HCEC 1CT (cell line): ENCODE measurements around the gene CFHR3.
A peak's percentile ranks its signal among the peaks of the same experiment; 100 is the strongest.
"Not testable (repeated sequence)": the region's sequence is repeated elsewhere in the genome, so short reads cannot be mapped to it uniquely, and the experiment has no call there.

Experiments used
- DNase-seq: peaks from one replicate; pipeline ENCODE4 v3.0.0-alpha.2; 2017

The CFHR3 gene

DNA sequence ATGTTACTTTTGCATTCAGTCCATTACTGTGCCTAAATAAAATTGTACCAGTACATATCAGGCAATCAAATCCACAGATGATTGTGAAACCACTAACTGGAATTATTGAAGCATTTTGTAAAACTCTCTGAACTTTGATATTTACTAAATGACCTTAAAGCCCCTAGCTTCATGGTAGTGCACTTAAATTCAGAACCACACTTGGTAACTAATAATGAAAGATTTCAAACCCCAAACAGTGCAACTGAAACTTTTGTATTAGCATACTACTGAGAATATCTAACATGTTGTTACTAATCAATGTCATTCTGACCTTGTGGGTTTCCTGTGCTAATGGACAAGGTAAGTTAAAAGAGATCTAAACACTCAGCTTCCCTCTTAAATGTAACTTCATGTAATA lies at the start of gene CFHR3:
Gene CFHR3 (plus strand): TSS at position 238 of the 400 bp plus-strand sequence. CDS start 47 bp downstream, at position 285.
- no peak for DNase-seq

DNA sequence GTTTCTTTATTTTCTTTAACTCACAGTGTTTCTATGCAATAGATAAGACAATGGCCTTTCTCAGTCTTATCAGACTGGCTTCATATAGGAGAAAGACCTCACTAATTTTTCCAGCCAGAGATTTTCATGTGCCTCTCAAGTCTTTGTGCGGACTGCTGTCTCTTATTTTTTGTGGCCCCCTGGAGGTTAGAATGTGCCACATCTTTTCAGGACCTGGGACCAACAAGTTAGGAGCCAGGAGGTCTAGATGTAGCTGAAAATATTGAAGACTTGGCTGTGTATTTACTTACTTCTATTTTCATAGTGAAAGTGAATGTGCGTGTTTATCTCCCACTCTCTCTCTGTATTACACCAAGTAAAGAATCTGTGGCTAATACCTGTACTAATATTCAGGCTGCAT lies 42.1 kb upstream of the CFHR3 start:
- DNase-seq, result no peak

DNA sequence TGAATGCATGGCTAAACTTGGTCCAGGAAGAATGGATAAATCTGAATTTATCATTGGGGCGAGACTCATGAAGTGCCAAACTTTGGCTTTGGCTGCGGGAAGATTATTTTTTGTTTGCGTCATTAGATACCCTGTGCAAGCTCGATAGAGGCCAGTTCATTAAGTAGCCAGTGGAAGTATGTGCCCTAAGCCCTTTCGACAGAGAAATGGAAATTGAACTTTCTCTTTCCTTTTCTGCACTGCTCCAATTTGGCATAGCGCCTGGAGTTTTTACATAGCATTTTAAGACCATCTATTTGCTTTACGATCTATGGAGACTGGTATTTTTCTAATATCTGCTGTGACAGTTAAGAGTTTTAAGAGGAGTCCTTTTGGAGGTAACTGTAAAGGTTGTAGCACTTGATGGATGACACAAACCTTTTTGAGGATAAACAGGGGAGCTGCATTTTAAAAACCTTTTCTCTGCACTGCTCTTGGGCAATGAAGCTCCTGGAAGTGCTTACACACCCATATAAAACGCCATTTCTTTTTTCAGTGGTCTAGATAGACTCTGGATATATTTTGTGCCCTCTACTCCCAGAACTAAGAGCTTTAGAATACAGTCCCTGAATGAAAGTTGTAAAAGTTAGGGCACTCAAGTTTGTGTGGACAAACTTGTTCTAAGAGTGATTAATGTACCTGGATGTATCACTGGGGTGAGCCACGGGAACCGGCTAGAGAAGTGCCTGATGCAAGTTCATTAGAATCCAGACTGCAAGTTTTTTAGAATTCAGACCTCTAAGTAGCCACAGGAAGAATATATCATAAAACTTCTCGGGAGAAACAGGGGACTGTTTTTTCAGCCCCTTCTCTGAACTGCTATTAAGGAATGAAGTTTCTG lies 41.3 kb upstream of the CFHR3 start:
- DNase-seq, result no peak

DNA sequence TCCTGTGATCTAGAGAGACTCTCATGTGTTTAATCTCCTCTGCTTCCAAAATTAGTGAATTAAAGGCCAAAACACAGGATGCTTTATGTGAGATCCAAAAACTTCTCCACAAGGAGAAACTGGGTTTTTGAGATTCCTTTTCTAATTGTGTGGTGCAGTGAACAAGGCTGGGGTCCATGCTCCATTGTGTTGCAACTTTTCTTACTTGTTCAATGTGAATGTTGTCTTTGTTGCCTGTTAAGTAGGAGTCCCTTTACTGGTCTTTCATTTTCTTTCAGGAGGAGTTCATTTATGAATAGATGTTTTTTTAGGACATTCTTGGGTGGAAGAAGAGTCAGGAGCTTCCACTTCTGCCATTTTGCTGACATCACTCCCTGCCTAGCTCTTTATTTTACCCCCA lies 40.6 kb upstream of the CFHR3 start:
- DNase-seq, result no peak

DNA sequence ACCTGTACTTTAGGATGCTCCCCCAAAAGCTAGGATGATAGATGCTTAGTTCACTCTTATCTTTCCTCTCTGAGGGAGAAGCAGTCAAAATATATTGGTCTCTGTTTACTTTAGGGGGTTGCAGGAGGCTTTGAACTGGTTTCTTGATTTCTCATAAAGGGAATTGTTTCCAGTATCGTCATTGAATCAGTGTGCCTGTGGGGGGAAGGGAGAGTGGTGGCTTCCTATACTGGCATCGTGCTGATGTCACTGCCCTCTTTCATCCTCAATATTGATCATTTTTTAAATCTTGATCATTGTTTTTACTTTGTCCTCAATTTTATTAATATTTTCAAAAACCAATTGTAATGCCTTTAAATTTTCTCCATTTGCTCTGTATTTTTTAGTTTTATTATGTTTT lies 40.2 kb upstream of the CFHR3 start:
- DNase-seq, result no peak

DNA sequence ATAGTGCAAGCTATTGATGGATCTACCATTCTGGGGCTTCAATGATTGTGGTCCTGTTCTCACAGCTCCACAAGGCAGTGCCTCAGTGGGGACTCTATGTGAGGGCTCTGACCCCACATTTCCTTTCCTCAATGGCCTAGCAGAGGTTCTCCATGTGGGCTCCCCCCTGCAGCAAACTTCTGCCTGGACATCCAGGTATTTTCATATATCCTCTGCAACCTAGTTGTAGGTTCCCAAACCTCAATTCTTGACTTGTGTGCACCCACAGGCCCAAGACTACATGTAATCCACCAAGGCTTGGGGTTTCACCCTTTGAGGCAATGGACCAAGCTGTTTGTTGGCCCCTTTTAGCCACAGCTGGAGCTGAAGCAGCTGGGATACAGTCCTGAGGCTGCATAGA lies 35.9 kb upstream of the CFHR3 start:
- DNase-seq, result no peak

DNA sequence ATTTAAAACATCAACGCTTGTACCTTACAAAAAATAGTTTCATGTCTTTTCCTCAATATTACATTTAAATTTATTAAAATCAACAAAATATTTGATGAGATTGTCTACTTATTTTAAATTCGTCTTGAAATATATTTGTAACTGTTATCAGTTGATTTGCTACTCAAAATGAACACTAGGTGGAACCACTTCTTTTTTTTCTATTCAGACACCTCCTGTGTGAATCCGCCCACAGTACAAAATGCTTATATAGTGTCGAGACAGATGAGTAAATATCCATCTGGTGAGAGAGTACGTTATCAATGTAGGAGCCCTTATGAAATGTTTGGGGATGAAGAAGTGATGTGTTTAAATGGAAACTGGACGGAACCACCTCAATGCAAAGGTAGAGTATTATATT lies 31.4 kb upstream of the CFHR3 start:
- DNase-seq, result peak; percentile 25

DNA sequence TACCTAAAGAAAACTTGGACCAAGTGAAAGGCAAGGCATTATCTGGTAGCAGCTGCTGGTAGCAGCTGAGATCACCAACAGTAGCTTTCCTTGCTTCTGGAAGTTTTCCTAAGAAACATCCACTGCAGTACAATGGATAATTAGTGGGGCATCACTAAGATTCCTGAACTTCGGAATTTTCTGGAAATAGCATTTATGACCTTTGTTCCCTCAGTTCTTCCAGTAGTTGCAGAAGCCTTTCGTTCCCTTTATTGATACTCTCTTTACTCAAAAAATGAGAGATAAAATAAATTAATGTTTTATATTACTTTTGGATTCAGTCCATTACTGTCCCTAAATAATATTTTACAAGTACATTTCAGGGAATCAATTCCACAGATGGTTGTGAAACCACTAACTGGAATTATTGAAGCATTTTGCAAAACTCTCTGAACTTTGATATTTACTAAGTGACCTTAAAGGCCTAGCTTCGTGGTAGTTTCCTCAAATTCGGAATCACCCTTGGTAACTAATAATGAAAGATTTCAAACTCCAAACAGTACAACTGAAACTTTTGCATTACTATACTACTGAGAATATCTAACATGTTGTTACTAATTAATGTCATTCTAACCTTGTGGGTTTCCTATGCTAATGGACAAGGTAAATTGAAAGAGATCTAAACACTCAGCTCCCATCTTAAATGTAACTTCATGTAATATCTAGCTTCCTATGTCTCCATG lies 9.5 kb upstream of the CFHR3 start:
- DNase-seq, result not testable (repeated sequence)

DNA sequence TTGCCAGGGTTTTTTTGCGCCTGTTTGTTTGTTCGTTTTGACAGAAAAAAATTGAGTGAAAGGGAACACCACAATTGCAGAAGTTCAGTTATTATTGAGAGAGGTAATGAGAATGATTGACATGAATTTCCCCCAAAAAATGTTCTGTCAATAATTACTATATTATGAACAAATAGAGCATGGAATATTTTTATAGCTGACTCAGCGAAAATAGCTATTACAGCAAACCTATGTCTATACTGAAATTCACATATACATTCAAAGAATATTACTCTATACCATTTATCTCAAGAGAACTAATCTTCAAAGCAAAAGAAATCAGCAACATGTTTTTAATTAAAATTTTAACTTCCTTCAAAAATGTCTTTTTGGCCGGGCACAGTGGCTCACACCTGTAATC lies 4.8 kb upstream of the CFHR3 start:
- not testable (repeated sequence) for DNase-seq

DNA sequence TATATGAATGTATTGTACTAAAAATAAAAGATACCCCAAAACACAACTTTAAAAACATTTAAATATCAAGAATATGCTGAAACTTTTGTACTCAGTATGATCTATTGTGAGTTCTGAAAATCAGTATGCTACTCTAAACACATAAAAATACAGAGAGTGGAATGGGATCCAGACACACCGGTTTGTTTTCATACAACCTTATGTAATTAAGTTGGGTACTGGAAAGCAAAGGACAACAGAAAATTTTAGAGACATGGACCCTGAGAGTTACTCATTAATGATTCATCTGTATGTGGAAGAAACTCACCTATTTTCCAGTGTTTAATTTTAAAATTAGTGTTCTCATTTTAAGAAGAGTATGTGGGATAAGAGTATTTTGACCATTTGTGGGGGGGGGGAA lies 927 bp upstream of the CFHR3 start:
- no peak for DNase-seq

DNA sequence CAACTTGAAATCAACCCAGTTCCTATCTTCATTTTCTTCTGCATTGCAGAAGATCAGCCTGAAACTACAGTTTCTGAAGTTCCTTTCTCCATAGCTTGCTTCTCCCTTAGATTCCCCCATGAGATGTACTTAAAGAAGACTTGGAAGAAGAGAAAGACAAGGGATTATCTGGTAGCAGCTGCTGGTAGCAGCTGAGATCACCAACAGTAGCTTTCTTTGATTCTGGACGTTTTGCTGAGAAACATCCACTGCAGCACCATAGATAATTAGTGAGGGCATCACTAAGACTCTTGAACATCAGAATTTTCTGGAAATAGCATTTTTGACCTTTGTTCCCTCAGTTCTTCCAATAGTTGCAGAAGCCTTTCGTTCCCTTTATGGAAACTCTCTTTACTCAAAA lies 465 bp upstream of the CFHR3 start:
- DNase-seq, result no peak

DNA sequence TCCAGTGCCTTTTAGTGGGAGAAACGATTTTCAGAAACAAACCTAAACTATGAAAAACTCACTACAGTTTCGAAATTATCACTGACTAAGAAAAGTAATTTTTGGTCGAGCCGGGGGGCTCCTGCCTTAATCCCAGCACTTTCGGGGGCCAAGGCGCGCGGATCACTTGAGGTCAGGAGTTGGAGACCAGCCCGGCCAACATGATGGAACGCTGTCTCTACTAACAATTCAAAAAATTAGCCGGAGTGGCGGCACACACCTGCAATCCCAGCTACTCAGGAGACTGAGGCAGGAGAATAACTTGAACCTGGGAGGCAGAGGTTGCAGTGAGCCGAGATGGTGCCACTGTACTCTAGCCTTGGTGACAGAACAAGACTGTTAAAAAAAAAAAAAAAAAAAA lies 3.0 kb downstream of the CFHR3 start:
- no peak for DNase-seq

DNA sequence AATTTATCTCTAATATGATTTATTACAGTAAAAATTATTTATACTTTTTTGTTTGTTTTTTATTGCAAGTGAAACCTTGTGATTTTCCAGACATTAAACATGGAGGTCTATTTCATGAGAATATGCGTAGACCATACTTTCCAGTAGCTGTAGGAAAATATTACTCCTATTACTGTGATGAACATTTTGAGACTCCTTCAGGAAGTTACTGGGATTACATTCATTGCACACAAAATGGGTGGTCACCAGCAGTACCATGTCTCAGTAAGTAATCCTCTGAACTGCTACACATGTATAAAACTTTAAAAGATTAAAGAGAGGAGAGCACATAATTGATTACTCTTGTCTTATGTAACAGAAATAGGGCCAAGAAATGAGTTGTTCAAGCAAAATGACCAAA lies 4.5 kb downstream of the CFHR3 start:
- DNase-seq, result no peak

DNA sequence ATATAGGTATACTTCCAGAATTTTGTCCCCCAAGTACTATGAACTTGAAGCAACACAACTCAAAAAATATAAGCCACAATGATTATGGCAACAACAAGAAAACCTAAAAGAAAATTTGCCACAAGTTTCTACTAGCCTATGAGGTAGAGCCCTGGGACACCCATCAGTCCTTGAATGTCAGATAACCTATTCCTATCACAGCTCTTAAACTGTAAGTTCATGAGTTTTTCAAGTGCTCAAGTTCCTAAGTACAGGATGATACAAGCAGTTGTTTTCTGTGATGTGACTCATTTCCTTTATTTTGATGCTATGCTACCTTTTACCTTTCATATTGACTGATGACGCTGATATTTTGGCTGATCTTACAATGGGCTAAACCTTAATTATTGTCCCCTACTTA lies 16.6 kb downstream of the CFHR3 start:
- not testable (repeated sequence) for DNase-seq

DNA sequence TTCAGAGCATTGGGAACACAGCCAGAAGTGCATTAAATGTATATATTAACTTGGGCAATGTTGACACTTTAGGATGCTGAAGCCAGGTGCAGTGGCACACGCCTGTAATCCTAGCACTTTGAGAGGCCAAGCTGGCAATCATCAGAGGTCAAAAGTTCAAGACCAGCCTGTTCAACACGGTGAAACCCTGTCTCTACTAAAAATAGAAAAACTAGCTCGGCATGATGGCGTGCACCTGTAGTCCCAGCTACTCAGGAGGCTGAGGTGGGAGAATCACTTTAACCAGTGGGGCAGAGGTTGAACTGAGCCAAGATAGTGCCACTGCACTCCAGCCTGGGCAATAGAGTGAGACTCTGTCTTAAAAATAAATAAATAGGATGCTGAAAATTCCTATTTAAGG lies 19.5 kb downstream of the CFHR3 start:
- not testable (repeated sequence) for DNase-seq

DNA sequence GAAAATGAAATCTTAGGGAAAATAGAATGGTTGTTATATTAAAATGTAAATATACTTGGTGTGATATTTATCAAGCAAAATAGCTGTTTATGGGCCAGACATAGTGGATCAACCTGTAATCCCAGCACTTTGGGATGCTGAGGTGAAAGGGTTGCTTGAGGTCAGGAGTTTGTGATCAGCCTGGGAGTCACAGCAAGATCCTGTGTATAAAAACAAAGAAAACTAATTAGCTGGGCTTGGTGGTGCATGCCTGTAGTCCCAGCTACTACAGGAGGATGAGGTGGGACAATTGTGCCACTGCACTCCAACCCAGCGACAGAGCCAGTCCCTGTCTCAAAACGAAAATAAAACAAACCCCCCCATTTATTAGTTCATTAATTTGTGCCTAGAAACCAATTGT lies 23.3 kb downstream of the CFHR3 start:
- no peak for DNase-seq

DNA sequence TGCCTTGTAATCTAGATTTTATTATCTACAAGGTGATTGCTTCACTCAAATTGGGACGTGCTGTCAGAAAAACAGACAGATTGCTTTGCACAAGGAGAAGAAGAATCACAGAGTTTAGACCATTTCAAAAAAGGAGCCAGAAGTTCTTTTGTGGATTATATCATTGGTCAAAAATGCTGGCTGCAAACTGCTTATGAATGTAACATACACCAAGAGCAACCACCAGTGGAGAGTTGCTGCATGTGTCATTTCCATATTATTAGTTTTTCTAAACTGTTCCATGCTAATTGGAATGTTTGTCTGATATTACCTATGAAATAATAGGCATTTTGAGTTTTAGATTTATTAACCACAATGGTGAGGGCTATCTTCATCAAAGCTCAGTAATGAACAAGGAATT lies 27.3 kb downstream of the CFHR3 start:
- not testable (repeated sequence) for DNase-seq

DNA sequence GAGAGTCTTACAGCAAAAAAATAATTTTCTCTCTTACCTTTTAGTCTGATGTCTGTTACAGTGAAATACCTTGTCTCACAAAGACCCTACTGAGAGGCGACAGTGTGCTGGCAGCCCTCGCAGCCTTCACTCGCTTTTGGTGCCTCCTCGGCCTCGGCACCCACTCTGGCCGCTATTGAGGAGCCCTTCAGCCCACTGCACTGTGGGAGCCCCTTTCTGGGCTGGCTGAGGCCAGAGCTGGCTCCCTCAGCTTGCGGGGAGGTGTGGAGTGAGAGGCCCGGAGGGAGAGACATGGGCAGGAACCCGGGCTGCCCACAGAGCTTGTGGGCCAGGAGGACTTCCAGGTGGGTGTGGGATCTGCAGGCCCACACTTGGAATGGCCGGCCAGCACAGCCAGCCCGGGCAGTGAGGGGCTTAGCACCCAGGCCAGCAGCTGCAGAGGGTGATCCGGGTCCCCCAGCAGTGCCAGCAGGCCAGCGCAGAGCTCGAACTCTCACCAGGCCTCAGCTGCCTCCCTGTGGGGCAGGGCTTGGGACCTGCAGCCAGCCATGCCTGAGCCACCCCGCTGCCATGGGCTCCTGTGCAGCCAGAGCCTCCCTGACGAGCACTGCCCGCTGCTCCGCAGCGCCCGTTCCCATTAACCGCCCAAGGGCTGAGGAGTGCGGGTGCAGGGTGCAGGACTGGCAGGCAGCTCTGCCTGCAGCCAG lies 34.0 kb downstream of the CFHR3 start:
- DNase-seq, result no peak

DNA sequence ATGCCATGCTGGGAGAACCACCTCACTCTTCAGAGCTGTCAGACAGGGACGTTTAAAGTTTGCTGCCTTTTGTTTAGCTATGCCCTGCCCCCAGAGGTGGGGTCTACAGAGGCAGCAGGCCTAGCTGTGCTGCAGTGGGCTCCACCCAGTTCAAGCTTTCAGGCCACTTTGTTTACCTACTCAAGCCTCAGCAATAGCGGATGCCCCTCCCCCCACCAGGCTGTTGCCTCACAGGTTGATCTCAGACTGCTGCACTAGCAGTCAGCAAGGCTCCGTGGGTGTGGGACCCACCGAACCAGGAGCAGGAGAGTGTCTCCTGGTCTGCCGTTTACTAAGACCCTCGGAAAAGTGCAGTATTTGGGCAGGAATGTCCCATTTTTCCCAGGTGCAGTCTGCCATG lies 42.8 kb downstream of the CFHR3 start:
- DNase-seq, result not testable (repeated sequence)

DNA sequence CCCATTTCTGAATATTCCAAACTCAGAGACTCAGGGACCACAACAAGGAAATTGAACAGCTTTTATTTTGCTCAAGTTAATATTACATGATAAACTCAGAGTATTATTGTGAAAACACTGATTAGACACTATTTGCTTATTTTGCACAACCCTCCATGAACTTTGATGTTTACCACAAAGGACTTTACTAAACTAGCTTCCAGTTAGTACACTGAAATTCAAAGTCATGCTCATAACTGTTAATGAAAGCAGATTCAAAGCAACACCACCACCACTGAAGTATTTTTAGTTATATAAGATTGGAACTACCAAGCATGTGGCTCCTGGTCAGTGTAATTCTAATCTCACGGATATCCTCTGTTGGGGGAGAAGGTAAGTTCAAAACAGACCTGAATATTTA lies 44.9 kb downstream of the CFHR3 start, which contains the start of gene CFHR1:
Gene CFHR1 (plus strand): TSS at position 201 of the 400 bp plus-strand sequence. CDS start 114 bp downstream, at position 315.
- DNase-seq, result not testable (repeated sequence)

DNA sequence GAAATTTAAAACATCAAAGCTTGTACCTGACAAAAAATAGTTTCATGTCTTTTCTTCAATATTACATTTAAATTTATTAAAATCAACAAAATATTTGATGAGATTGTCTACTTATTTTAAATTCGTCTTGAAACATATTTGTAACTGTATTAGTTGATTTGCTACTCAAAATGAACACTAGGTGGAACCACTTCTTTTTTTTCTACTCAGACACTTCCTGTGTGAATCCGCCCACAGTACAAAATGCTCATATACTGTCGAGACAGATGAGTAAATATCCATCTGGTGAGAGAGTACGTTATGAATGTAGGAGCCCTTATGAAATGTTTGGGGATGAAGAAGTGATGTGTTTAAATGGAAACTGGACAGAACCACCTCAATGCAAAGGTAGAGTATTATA lies 53.2 kb downstream of the CFHR3 start:
- peak; percentile 81 for DNase-seq
